ENCODE measurements around the gene GNAS. TPM values are rescaled to one million over a fixed set of nuclear protein-coding genes. Genes with fewer than 3 reads are reported as not detected.

The GNAS gene
- total and polyA plus RNA-seq, 9 of the 15 experiments (the other 6 are each of a cell fraction or from before 2014, with no cell fraction given) = 128 to 648 (median 266) TPM

- Histone ChIP-seq H3K4me3 (no peak overlapping the region), H3K27ac (ENCODE audit: extremely low read depth, low read depth, low read length) (no peak overlapping the region), H3K9me1 (ENCODE audit: control insufficient read depth, insufficient read depth, low read length) (no peaks in the 10 kb centered on the region), H4K20me1 (replicated peaks; ENCODE audit: control insufficient read depth, insufficient read depth, low read length) (no peaks in the 10 kb centered on the region), H3K79me2 (ENCODE audit: control insufficient read depth, insufficient read depth, low read length) (no peaks in the 10 kb centered on the region), H3K9ac (ENCODE audit: insufficient read depth in 1 of 2, low read depth in 2 of 2, low read length in 2 of 2) (no peak overlapping the region), H3K4me1 (replicated peaks in 1 of 2; ENCODE audit: control insufficient read depth in 2 of 2, insufficient read depth in 2 of 2, low read length in 2 of 2) (no peaks in the 10 kb centered on the region), H3K4me2 (ENCODE audit: insufficient read depth, low read length) (no peak overlapping the region), H3K36me3 (ENCODE audit: control insufficient read depth, insufficient read depth, low read length) (no peaks in the 10 kb centered on the region), H2AFZ (ENCODE audit: low read depth, low read length) (no peak overlapping the region), H3K9me3 (replicated peaks; ENCODE audit: control insufficient read depth, insufficient read depth, low read depth, low read length) (no peaks in the 10 kb centered on the region), H3K27me3 (ENCODE audit: control insufficient read depth in 2 of 2, insufficient read depth in 2 of 2, low read length in 2 of 2) (peaks cover 10 to 86% of the 10 kb centered on the region in 2 experiments)
- ChIA-PET CTCF (ENCODE audit: low intra/inter-chr PET ratio) (no interaction called here), POLR2A (no interaction called here)
- in situ Hi-C loops (cut with MboI) (loop anchor here (25.0 kb wide), 1 partner anchor 579 kb away; the partner anchor contains the start of gene ANKRD60), intact Hi-C loops (cut with micrococcal nuclease) (no loop called here)
- no TSS peak for BruUV-seq (replicated peaks)
- ATAC-seq (no peak), FAIRE-seq (no peak), DNase-seq (ENCODE audit: extremely low read depth in 1 of 4, low spot score in 3 of 4) (no peak)
- TF ChIP-seq HMGN3 (IDR thresholded peaks at IDR 0.05; ENCODE audit: borderline replicate concordance, extremely low read depth, insufficient read length, low read depth, low read length) (no peak), CTCFL (IDR thresholded peaks at IDR 0.05; ENCODE audit: borderline replicate concordance, insufficient read depth, low read depth, low read length, poor library complexity, severe bottlenecking) (no peak)
- 16% methylated on average over 10 of the region's 10 CpGs for WGBS (ENCODE audit: insufficient coverage, low coverage, missing lambda C conversion rate)
These were observed 36.5 kb upstream of the GNAS start for GRCh38 chr20:58816051-58816450.
